Loucy (cell line): ENCODE measurements around the gene BRICD5.

Experiments
- H2AFZ ChIP-seq: fragments of 200-600 bp; sonication (generic); 2 replicates; pipeline ENCODE4 v1.6.0; 2016; ENCODE audit warnings: antibody characterized with exemption, mild to moderate bottlenecking, low read length, moderate library complexity
- H3F3A ChIP-seq: fragments of 200-600 bp; 2 replicates; pipeline ENCODE4 v1.6.0; 2016; ENCODE audit warnings: antibody characterized with exemption, low read depth, mild to moderate bottlenecking
- H3K27me3 ChIP-seq: fragments of 200-600 bp; sonication (generic); 2 replicates; pipeline ENCODE4 v1.6.1; 2014; ENCODE audit warnings: low read length, mild to moderate bottlenecking; ENCODE audit not compliant: insufficient read depth, poor library complexity, severe bottlenecking
- H3K36me3 ChIP-seq: fragments of 200-600 bp; sonication (generic); 2 replicates; pipeline ENCODE4 v1.6.1; 2016; ENCODE audit warnings: low read length; ENCODE audit not compliant: insufficient read depth
- H3K4me1 ChIP-seq: fragments of 200-600 bp; sonication (generic); 2 replicates; pipeline ENCODE4 v1.5.1; 2014; ENCODE audit warnings: low read length, mild to moderate bottlenecking; ENCODE audit not compliant: insufficient read depth, poor library complexity, severe bottlenecking
- H3K4me2 ChIP-seq: fragments of 200-600 bp; sonication (generic); 2 replicates; pipeline ENCODE4 v1.6.0; 2014; ENCODE audit warnings: antibody characterized with exemption, low read length, low read depth, mild to moderate bottlenecking; ENCODE audit not compliant: poor library complexity, severe bottlenecking
- H3K4me3 ChIP-seq: fragments of 200-600 bp; sonication (generic); 2 replicates; pipeline ENCODE4 v1.5.1; 2014; ENCODE audit warnings: low read length, mild to moderate bottlenecking, mixed read lengths; ENCODE audit not compliant: poor library complexity, severe bottlenecking
- H3K79me2 ChIP-seq: fragments of 200-600 bp; sonication (generic); 2 replicates; pipeline ENCODE4 v1.6.1; 2014; ENCODE audit warnings: low read length; ENCODE audit not compliant: insufficient read depth
- H3K9ac ChIP-seq: fragments of 200-600 bp; sonication (generic); 2 replicates; pipeline ENCODE4 v1.6.0; 2014; ENCODE audit warnings: mild to moderate bottlenecking, low read depth, low read length, moderate library complexity; ENCODE audit not compliant: poor library complexity, severe bottlenecking
- H3K9me2 ChIP-seq: fragments of 200-600 bp; sonication (generic); replicated peaks from 2 replicates; pipeline ENCODE4 v1.6.1; 2016; ENCODE audit warnings: low read depth, low read length, mixed read lengths
- H3K9me3 ChIP-seq: fragments of 200-600 bp; sonication (generic); 2 replicates; pipeline ENCODE4 v1.6.1; 2014; ENCODE audit warnings: mild to moderate bottlenecking, antibody characterized with exemption, low read length, low read depth; ENCODE audit not compliant: insufficient read depth
- H4K20me1 ChIP-seq: fragments of 200-600 bp; sonication (generic); 2 replicates; pipeline ENCODE4 v1.6.0; 2014; ENCODE audit warnings: antibody characterized with exemption, low read length, mild to moderate bottlenecking; ENCODE audit not compliant: insufficient read depth, poor library complexity, severe bottlenecking
- CTCF ChIP-seq: fragments of 200-600 bp; sonication (generic); conservative IDR thresholded peaks from 2 replicates; pipeline ENCODE4 v1.5.1; 2014; ENCODE audit warnings: mild to moderate bottlenecking, antibody characterized with exemption, low read length
- EZH2phosphoT487 ChIP-seq: fragments of 200-600 bp; IDR thresholded peaks from 2 replicates; pipeline ENCODE4 v1.6.1; 2018; ENCODE audit warnings: antibody characterized with exemption, mild to moderate bottlenecking, moderate library complexity, borderline replicate concordance

BRICD5 gene

GRCh38 chr16:2166263-2167067 lies 44.2 kb downstream of the BRICD5 start:
- Histone ChIP-seq H3K36me3 (no peaks in the 10 kb centered on the region), H3K4me1 (no peaks in the 10 kb centered on the region), H2AFZ (no peak overlapping the region), H4K20me1 (no peaks in the 10 kb centered on the region), H3K9ac (no peak overlapping the region), H3K9me2 (no peaks in the 10 kb centered on the region), H3K27me3 (no peaks in the 10 kb centered on the region), H3K9me3 (no peaks in the 10 kb centered on the region), H3K4me3 (no peak overlapping the region), H3K4me2 (no peak overlapping the region), H3F3A (no peaks in the 10 kb centered on the region), H3K79me2 (peaks cover 23% of the 10 kb centered on the region; the same call in 1 of the 2 replicates)
- TF ChIP-seq EZH2phosphoT487, result no peak
- no peak for TF ChIP-seq CTCF

GRCh38 chr16:2165861-2166260 lies 44.8 kb downstream of the BRICD5 start:
- TF ChIP-seq EZH2phosphoT487 (no peak), CTCF (no peak)
- no peaks in the 10 kb centered on the region for H3K4me1 ChIP-seq

GRCh38 chr16:2163211-2163881 lies 47.3 kb downstream of the BRICD5 start:
- H3K4me3 ChIP-seq, result no peak overlapping the region
- H3F3A ChIP-seq, result no peaks in the 10 kb centered on the region
- H3K4me1 ChIP-seq, result no peaks in the 10 kb centered on the region
- no peaks in the 10 kb centered on the region for H3K36me3 ChIP-seq
- H3K9me2 ChIP-seq, result no peaks in the 10 kb centered on the region
- H3K9ac ChIP-seq, result no peak overlapping the region
- no peak overlapping the region for H2AFZ ChIP-seq
- H4K20me1 ChIP-seq, result peaks cover 6% of the 10 kb centered on the region
- H3K4me2 ChIP-seq, result no peak overlapping the region
- no peaks in the 10 kb centered on the region for H3K9me3 ChIP-seq
- H3K79me2 ChIP-seq, result peaks cover 45% of the 10 kb centered on the region; the same call in 1 of the 2 replicates
- H3K27me3 ChIP-seq, result no peaks in the 10 kb centered on the region
- TF ChIP-seq CTCF, result no peak
- no peak for TF ChIP-seq EZH2phosphoT487

More at GRCh38 chr16:2165861-2166260, 44.8 kb downstream of the BRICD5 start:
- no peaks in the 10 kb centered on the region for H4K20me1 ChIP-seq
- no peak overlapping the region for H2AFZ ChIP-seq
- peaks cover 26% of the 10 kb centered on the region; the same call in 1 of the 2 replicates for H3K79me2 ChIP-seq
- H3K9ac ChIP-seq, result no peak overlapping the region
- no peaks in the 10 kb centered on the region for H3K9me3 ChIP-seq
- H3K9me2 ChIP-seq, result no peaks in the 10 kb centered on the region
- H3K36me3 ChIP-seq, result no peaks in the 10 kb centered on the region
- no peaks in the 10 kb centered on the region for H3F3A ChIP-seq
- no peak overlapping the region for H3K4me3 ChIP-seq
- no peak overlapping the region for H3K4me2 ChIP-seq
- no peaks in the 10 kb centered on the region for H3K27me3 ChIP-seq
